Measurements from ENCODE around the gene NEIL3. TPM values are rescaled to one million over a fixed set of nuclear protein-coding genes. Genes with fewer than 3 reads are reported as not detected.

Gene NEIL3
- polyA plus RNA-seq, 1 donor (not counting 4 experiments of a cell fraction or from before 2014, with no cell fraction given) = 7.6 TPM

DNA sequence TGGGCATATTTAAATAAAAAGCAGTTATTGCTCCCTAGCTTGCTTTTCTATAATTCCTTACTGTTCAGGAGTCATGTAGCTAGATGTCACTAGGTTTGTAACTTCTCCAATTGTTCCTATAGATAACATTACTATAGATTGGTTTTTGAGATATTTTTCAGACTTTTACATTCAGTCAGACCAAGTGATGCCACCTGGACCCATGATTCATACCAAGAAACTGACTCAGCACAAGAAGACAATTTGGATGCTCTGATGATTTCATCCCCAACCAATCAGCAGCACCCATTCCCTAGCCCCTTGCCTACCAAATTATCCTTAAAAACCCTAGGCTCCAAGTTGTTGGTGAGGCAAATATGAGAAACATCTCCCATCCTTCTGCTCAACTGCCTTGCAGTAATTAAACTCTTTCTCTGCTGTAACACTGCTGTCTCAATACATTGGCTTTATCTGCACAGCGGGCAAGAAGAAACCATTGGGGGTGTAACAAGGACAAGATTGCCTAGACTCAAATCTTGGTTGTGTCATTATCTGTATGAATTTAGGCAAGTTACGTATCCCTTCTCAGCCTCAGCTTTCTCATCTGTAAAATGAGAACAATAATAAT is 11.8 kb upstream of the NEIL3 start:
- Histone ChIP-seq H3K79me2 (ENCODE audit: control insufficient read depth, insufficient read depth, low read length) (no peaks in the 10 kb centered on the region), H3K9me1 (ENCODE audit: control insufficient read depth, extremely low read depth, insufficient read depth, low read length) (no peaks in the 10 kb centered on the region), H3K36me3 (ENCODE audit: control insufficient read depth in 2 of 2, extremely low read depth in 1 of 2, insufficient read depth in 2 of 2, low read length in 2 of 2) (no peaks in the 10 kb centered on the region), H3K27ac (ENCODE audit: control insufficient read depth, insufficient read depth, low read length) (no peak overlapping the region), H3K4me1 (ENCODE audit: control insufficient read depth, extremely low read depth, insufficient read depth, low read length) (peaks cover 5% of the 10 kb centered on the region), H3K9ac (ENCODE audit: control insufficient read depth, extremely low read depth, insufficient read depth, low read length) (no peak overlapping the region), H3K27me3 (ENCODE audit: control insufficient read depth, extremely low read depth, insufficient read depth, low read length) (no peaks in the 10 kb centered on the region), H2AFZ (ENCODE audit: control insufficient read depth, low read length) (no peak overlapping the region), H4K20me1 (ENCODE audit: control insufficient read depth, extremely low read depth, insufficient read depth, low read length) (no peaks in the 10 kb centered on the region), H3K9me3 (ENCODE audit: control insufficient read depth, low read depth, low read length) (no peaks in the 10 kb centered on the region), H3K4me2 (ENCODE audit: control insufficient read depth, extremely low read depth, insufficient read depth, low read depth, low read length) (no peak overlapping the region), H3K4me3 (ENCODE audit: control insufficient read depth in 2 of 3, extremely low read depth in 1 of 3, insufficient read depth in 2 of 3, low read depth in 1 of 3, low read length in 3 of 3) (no peak overlapping the region)
- DNase-seq (ENCODE audit: low read depth, low spot score) = no peak
- dilution Hi-C loops (cut with MboI; ENCODE audit: extremely low pct_ligation_motif_present, low sequenced_read_pairs) = no loop called here
- FAIRE-seq = no peak
- TF ChIP-seq EZH2 (IDR thresholded peaks at IDR 0.05; ENCODE audit: low read length) = no peak
- TF ChIP-seq, protein P1, sequence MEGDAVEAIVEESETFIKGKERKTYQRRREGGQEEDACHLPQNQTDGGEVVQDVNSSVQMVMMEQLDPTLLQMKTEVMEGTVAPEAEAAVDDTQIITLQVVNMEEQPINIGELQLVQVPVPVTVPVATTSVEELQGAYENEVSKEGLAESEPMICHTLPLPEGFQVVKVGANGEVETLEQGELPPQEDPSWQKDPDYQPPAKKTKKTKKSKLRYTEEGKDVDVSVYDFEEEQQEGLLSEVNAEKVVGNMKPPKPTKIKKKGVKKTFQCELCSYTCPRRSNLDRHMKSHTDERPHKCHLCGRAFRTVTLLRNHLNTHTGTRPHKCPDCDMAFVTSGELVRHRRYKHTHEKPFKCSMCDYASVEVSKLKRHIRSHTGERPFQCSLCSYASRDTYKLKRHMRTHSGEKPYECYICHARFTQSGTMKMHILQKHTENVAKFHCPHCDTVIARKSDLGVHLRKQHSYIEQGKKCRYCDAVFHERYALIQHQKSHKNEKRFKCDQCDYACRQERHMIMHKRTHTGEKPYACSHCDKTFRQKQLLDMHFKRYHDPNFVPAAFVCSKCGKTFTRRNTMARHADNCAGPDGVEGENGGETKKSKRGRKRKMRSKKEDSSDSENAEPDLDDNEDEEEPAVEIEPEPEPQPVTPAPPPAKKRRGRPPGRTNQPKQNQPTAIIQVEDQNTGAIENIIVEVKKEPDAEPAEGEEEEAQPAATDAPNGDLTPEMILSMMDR (optimal IDR thresholded peaks at IDR 0.05 in 1 of 3, IDR thresholded peaks at IDR 0.05 in 1 of 3, conservative IDR thresholded peaks at IDR 0.05 in 1 of 3; ENCODE audit: extremely low read depth in 1 of 3, insufficient read depth in 2 of 3, low read length in 3 of 3) = no peak

DNA sequence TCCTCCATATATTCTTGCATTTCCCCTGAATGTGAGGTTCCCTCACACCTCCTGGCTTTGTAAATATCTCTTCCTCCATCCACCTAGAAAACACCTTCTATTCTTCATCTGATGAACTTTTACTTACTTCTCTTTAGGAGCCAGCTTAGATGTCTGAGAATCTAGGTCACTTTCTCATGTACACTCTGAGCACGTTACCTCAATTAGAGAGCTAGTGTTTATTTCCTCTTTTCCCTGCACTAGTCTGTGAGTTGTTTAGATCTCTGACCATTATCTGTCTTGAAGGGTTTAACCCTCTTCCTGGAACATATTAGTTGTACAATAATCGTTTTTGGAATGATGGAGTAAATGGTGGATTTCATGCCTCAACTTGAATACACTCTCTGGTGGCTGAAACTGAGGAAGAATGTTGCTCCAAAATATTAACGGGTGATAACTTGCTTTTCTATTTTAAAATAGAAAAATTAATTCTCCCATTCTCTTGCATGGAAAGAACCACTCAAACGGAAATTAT is 8.5 kb upstream of the NEIL3 start:
- Histone ChIP-seq H3K79me2 (ENCODE audit: control insufficient read depth, insufficient read depth, low read length) (no peaks in the 10 kb centered on the region), H3K36me3 (ENCODE audit: control insufficient read depth in 2 of 2, extremely low read depth in 1 of 2, insufficient read depth in 2 of 2, low read length in 2 of 2) (no peaks in the 10 kb centered on the region), H3K4me3 (ENCODE audit: control insufficient read depth in 2 of 3, extremely low read depth in 1 of 3, insufficient read depth in 2 of 3, low read depth in 1 of 3, low read length in 3 of 3) (no peak overlapping the region), H3K4me2 (ENCODE audit: control insufficient read depth, extremely low read depth, insufficient read depth, low read depth, low read length) (peak overlapping the region; percentile 34), H2AFZ (ENCODE audit: control insufficient read depth, low read length) (peak overlapping the region; percentile 95), H3K27ac (ENCODE audit: control insufficient read depth, insufficient read depth, low read length) (no peak overlapping the region), H4K20me1 (ENCODE audit: control insufficient read depth, extremely low read depth, insufficient read depth, low read length) (no peaks in the 10 kb centered on the region), H3K27me3 (ENCODE audit: control insufficient read depth, extremely low read depth, insufficient read depth, low read length) (no peaks in the 10 kb centered on the region), H3K9me1 (ENCODE audit: control insufficient read depth, extremely low read depth, insufficient read depth, low read length) (no peaks in the 10 kb centered on the region), H3K4me1 (ENCODE audit: control insufficient read depth, extremely low read depth, insufficient read depth, low read length) (peaks cover 5% of the 10 kb centered on the region), H3K9me3 (ENCODE audit: control insufficient read depth, low read depth, low read length) (no peaks in the 10 kb centered on the region), H3K9ac (ENCODE audit: control insufficient read depth, extremely low read depth, insufficient read depth, low read length) (no peak overlapping the region)
- dilution Hi-C loops (cut with MboI; ENCODE audit: extremely low pct_ligation_motif_present, low sequenced_read_pairs) = no loop called here
- TF ChIP-seq EZH2 (IDR thresholded peaks at IDR 0.05; ENCODE audit: low read length) = no peak
- TF ChIP-seq, protein P1 (optimal IDR thresholded peaks at IDR 0.05 in 1 of 3, IDR thresholded peaks at IDR 0.05 in 1 of 3, conservative IDR thresholded peaks at IDR 0.05 in 1 of 3; ENCODE audit: extremely low read depth in 1 of 3, insufficient read depth in 2 of 3, low read length in 3 of 3) = no peak
- no peak for DNase-seq (ENCODE audit: low read depth, low spot score)
- FAIRE-seq = peak; percentile 66

All from keratinocyte (primary cell).